Endothelial cell of umbilical vein (primary cell): ENCODE measurements around the gene BCL2.
A peak's percentile ranks its signal among the peaks of the same experiment; 100 is the strongest.

Experiments used
- CTCF ChIP-seq, 2 donors: IDR thresholded peaks; 1 replicate in 1 of 2; 2 replicates in 1 of 2; pipeline ENCODE4 v1.5.1; 2011; ENCODE audit warnings: low read length in 2 of 2, mild to moderate bottlenecking in 2 of 2, moderate library complexity in 2 of 2, control low read depth in 1 of 2, inconsistent platforms in 1 of 2, low read depth in 1 of 2; ENCODE audit not compliant: insufficient read depth in 1 of 2; ENCODE audit errors: extremely low read depth in 1 of 2
- EZH2 ChIP-seq: IDR thresholded peaks from 2 replicates; pipeline ENCODE4 v1.6.1; 2012; ENCODE audit warnings: borderline replicate concordance, low read depth, mild to moderate bottlenecking, moderate library complexity, low read length, inconsistent platforms; ENCODE audit not compliant: severe bottlenecking
- JUN ChIP-seq: IDR thresholded peaks from 2 replicates; pipeline ENCODE4 v1.6.1; 2011; ENCODE audit warnings: borderline replicate concordance, low read depth; ENCODE audit not compliant: insufficient read length, insufficient read depth
- MAX ChIP-seq: IDR thresholded peaks from 2 replicates; pipeline ENCODE4 v1.6.1; 2011; ENCODE audit not compliant: insufficient read depth, insufficient read length
- MYC ChIP-seq: IDR thresholded peaks from one replicate; pipeline ENCODE4 v1.6.1; 2011; ENCODE audit warnings: mild to moderate bottlenecking, low read depth, low read length
- POLR2A ChIP-seq: IDR thresholded peaks from 2 replicates; pipeline ENCODE4 v1.6.1; 2012; ENCODE audit warnings: low read depth, mild to moderate bottlenecking, control low read depth, low read length

- TF ChIP-seq EZH2 (no peak), MYC (no peak), JUN (peak; percentile 35), POLR2A (no peak), CTCF (IDR thresholded peaks at IDR 0.05; ENCODE audit: extremely low read depth in 1 of 2, insufficient read depth in 1 of 2, low read depth in 1 of 2, low read length in 2 of 2) (no peak), MAX (peak; percentile 7)
Observed at GRCh38 chr18:63336366-63337099, 17.0 kb upstream of the BCL2 start.
